HepG2 (cell line): ENCODE data around the gene EMILIN1. TPM values are rescaled to one million over a fixed set of nuclear protein-coding genes. Genes with fewer than 3 reads are reported as not detected.
A peak's percentile ranks its signal among the peaks of the same experiment; 100 is the strongest.

Source experiments
- ATAC-seq: fragments of 200-7000 bp; cut with Tn5 transposase; 3 replicates; pipeline ENCODE4 v1.9.1; 2020; ENCODE audit warnings: mild to moderate bottlenecking, moderate library complexity
- BruUV-seq: library from RNA; stranded (reverse); fragments of 400-500 nt; replicated peaks from 2 replicates; lab custom pipeline; 2021; lab: Mats Ljungman, UMichigan
- CTCF ChIA-PET: fragments of 300-600 bp; formaldehyde crosslinking; extraction: SDS; loops from one replicate; lab custom pipeline; 2021; ENCODE audit warnings: low total read pairs, inconsistent platforms, low intra/inter-chr PET ratio; lab: Yijun Ruan, JAX
- POLR2A ChIA-PET: fragments of 350-600 bp; sonication (Branson Sonifier 250); formaldehyde crosslinking; loops from one replicate; lab custom pipeline; 2020; ENCODE audit warnings: antibody characterized with exemption, inconsistent platforms; lab: Yijun Ruan, JAX
- DNase-seq: peaks from one replicate; pipeline ENCODE4 v3.0.0-alpha.2; 2015; ENCODE audit warnings: low spot score
- FAIRE-seq: peaks from 3 replicates; lab custom pipeline; 2011; peaks lifted over from hg19 to GRCh38; lab: Jason Lieb, UNC
- H2AFZ ChIP-seq: one replicate; pipeline ENCODE4 v1.6.1; 2011; ENCODE audit warnings: low read length, inconsistent platforms
- H3K27ac ChIP-seq: fragments of 300-600 bp; 3 replicates; pipeline ENCODE4 v1.8.0; 2011; ENCODE audit warnings: mixed run types, mild to moderate bottlenecking, mixed read lengths, low read length, inconsistent platforms; ENCODE audit not compliant: insufficient read depth; ENCODE audit errors: extremely low read length
- H3K27me3 ChIP-seq, 2 experiments: fragments of 200-600 bp in 1 of 2; 2 replicates in 1 of 2; 3 replicates in 1 of 2; pipeline versions ENCODE4 v1.6.0 to v1.8.0; 2011; ENCODE audit warnings: low read length in 2 of 2, mild to moderate bottlenecking in 2 of 2, moderate library complexity in 2 of 2, inconsistent platforms in 1 of 2; ENCODE audit not compliant: insufficient read depth in 2 of 2, control insufficient read depth in 1 of 2
- H3K36me3 ChIP-seq, 2 experiments: fragments of 200-600 bp in 1 of 2; replicated peaks in 1 of 2; 2 replicates in 1 of 2; 3 replicates in 1 of 2; pipeline versions ENCODE4 v1.5.1 to v1.8.0; 2011; ENCODE audit warnings: low read length in 2 of 2, inconsistent platforms in 1 of 2; ENCODE audit not compliant: insufficient read depth in 2 of 2, control insufficient read depth in 1 of 2
- H3K4me1 ChIP-seq: 2 replicates; pipeline ENCODE4 v1.5.1; 2012; ENCODE audit warnings: low read length, inconsistent platforms; ENCODE audit not compliant: insufficient read depth
- H3K4me2 ChIP-seq: 2 replicates; pipeline ENCODE4 v1.6.0; 2011; ENCODE audit warnings: low read depth, low read length, inconsistent platforms
- H3K4me3 ChIP-seq, 3 experiments: fragments of 200-600 bp in 1 of 3; sonication (generic), shearing (Covaris generic) in 1 of 3; replicated peaks in 1 of 3; 2 replicates each; pipeline ENCODE4 v1.5.1; 2011 to 2016; ENCODE audit warnings: low read length in 3 of 3, inconsistent platforms in 2 of 3, low read depth in 2 of 3, mild to moderate bottlenecking in 2 of 3, control low read depth in 1 of 3, mixed read lengths in 1 of 3; ENCODE audit not compliant: insufficient read depth in 1 of 3
- H3K79me2 ChIP-seq: one replicate; pipeline ENCODE4 v1.6.1; 2011; ENCODE audit warnings: low read length, inconsistent platforms; ENCODE audit not compliant: insufficient read depth
- H3K9ac ChIP-seq: 2 replicates; pipeline ENCODE4 v1.6.0; 2011; ENCODE audit warnings: mild to moderate bottlenecking, low read depth, low read length, inconsistent platforms; ENCODE audit not compliant: insufficient read depth
- H3K9me3 ChIP-seq: 2 replicates; pipeline ENCODE4 v1.5.1; 2012; ENCODE audit warnings: mild to moderate bottlenecking, low read length
- H4K20me1 ChIP-seq: 2 replicates; pipeline ENCODE4 v1.6.0; 2011; ENCODE audit warnings: inconsistent platforms, mild to moderate bottlenecking, low read length, moderate library complexity; ENCODE audit not compliant: insufficient read depth
- CBFB ChIP-seq: sonication (generic); formaldehyde crosslinking; IDR thresholded peaks from 2 replicates; pipeline ENCODE4 v1.4.0; 2020; ENCODE audit warnings: missing genetic modification reagents
- CHCHD3 ChIP-seq: sonication (generic); formaldehyde crosslinking; IDR thresholded peaks from 2 replicates; pipeline ENCODE4 v1.8.0; 2022; ENCODE audit warnings: mild to moderate bottlenecking, missing genetic modification reagents, moderate library complexity
- DRAP1 ChIP-seq: IDR thresholded peaks from 2 replicates; pipeline ENCODE4 v1.6.1; 2016; ENCODE audit warnings: missing genetic modification reagents, missing compliant biosample characterization
- EEA1 ChIP-seq: sonication (generic); formaldehyde crosslinking; IDR thresholded peaks from 2 replicates; pipeline ENCODE4 v1.5.1; 2020; ENCODE audit warnings: mild to moderate bottlenecking, missing genetic modification reagents, borderline replicate concordance
- KAT8 ChIP-seq: IDR thresholded peaks from 2 replicates; pipeline ENCODE4 v1.6.1; 2016; ENCODE audit warnings: missing genetic modification reagents, missing compliant biosample characterization
- LCORL ChIP-seq, 2 experiments: fragments of 450-650 bp in 1 of 2; sonication (generic) in 1 of 2; formaldehyde crosslinking in 1 of 2; IDR thresholded peaks; 2 replicates each; pipeline versions ENCODE4 v1.5.0 to v1.6.1; 2017 to 2020; ENCODE audit warnings: antibody characterized with exemption in 1 of 2, missing genetic modification reagents in 1 of 2
- ZBTB3 ChIP-seq: sonication (generic); formaldehyde crosslinking; IDR thresholded peaks from 2 replicates; pipeline ENCODE4 v1.4.0; 2020; ENCODE audit warnings: low read depth, mild to moderate bottlenecking, moderate library complexity, missing genetic modification reagents, borderline replicate concordance
- ZBTB33 ChIP-seq: sonication (generic); formaldehyde crosslinking; IDR thresholded peaks from 2 replicates; pipeline ENCODE4 v1.4.0; 2020; ENCODE audit warnings: missing genetic modification reagents
- ZBTB39 ChIP-seq: sonication (generic); formaldehyde crosslinking; IDR thresholded peaks from 2 replicates; pipeline ENCODE4 v1.5.0; 2020; ENCODE audit warnings: missing genetic modification reagents
- ZKSCAN5 ChIP-seq: sonication (generic); formaldehyde crosslinking; IDR thresholded peaks from 2 replicates; pipeline ENCODE4 v1.5.1; 2020; ENCODE audit warnings: mild to moderate bottlenecking, missing genetic modification reagents
- ZNF253 ChIP-seq: sonication (generic); formaldehyde crosslinking; IDR thresholded peaks from 2 replicates; pipeline ENCODE4 v1.8.0; 2022; ENCODE audit warnings: mild to moderate bottlenecking, missing genetic modification reagents, borderline replicate concordance
- ZNF567 ChIP-seq: sonication (generic); formaldehyde crosslinking; IDR thresholded peaks from 2 replicates; pipeline ENCODE4 v1.8.1; 2023; ENCODE audit warnings: mild to moderate bottlenecking, missing genetic modification reagents, borderline replicate concordance
- ZSCAN22 ChIP-seq: sonication (generic); formaldehyde crosslinking; IDR thresholded peaks from 2 replicates; pipeline ENCODE4 v1.4.0; 2020; ENCODE audit warnings: mild to moderate bottlenecking, missing genetic modification reagents
- WGBS: methylation state at CpG from one replicate; pipeline ENCODE4 v1.1.6; 2017; ENCODE audit warnings: low lambda C conversion rate; 5-methylcytosine and 5-hydroxymethylcytosine counted together
- in situ Hi-C: cut with HindIII; loops from 2 replicates; pipeline ENCODE4 v1.10.0; 2017; ENCODE audit warnings: low pct_unique_long_range_greater_than_20kb; ENCODE audit not compliant: extremely low pct_ligation_motif_present
- intact Hi-C: fragments of 100-400 bp; cut with micrococcal nuclease; formaldehyde crosslinking; loops from one replicate; pipeline ENCODE4 v1.10.0; 2022; ENCODE audit not compliant: unreplicated experiment
- polyA plus RNA-seq, 8 experiments: library from polyadenylated mRNA; depleted of rRNA in 3 of 8; stranded (reverse) in 7 of 8; unstranded in 1 of 8; fragments of >200 nt; fragmentation: Illumina TruSeq in 4 of 8; extraction: Trizol in 4 of 8; gene quantifications; 2 replicates each; pipeline versions ENCODE4 v1.2.1 to v1.2.3, GENCODE V29; 2011 to 2016; ENCODE audit warnings: low read depth in 4 of 8, missing spikeins in 1 of 8, mixed read lengths in 1 of 8; ENCODE audit not compliant: insufficient read depth in 1 of 8
- total RNA-seq, 5 experiments: library from RNA; depleted of rRNA; stranded (reverse); fragments of >200 nt; fragmentation: Illumina TruSeq; extraction: Trizol; gene quantifications; 2 replicates each; pipeline ENCODE4 v1.2.3, GENCODE V29; 2016; ENCODE audit warnings: low read depth in 1 of 5
- TF ChIP-seq, protein P1 (sequence below): sonication (generic); formaldehyde crosslinking; IDR thresholded peaks from 2 replicates; pipeline ENCODE4 v1.5.0; 2020; ENCODE audit warnings: missing genetic modification reagents
- TF ChIP-seq, protein P2 (sequence below): sonication (generic); formaldehyde crosslinking; IDR thresholded peaks from 2 replicates; pipeline ENCODE4 v1.4.0; 2020; ENCODE audit warnings: missing genetic modification reagents

Gene EMILIN1
- total and polyA plus RNA-seq, 2 of the 13 experiments (the other 11 are each of a cell fraction or from before 2014, with no cell fraction given), result 8.1 to 9.7 TPM

- no peak for DNase-seq
- no peak for ATAC-seq
- H3K9me3 ChIP-seq, result no peaks in the 10 kb centered on the region
- H3K79me2 ChIP-seq, result no peaks in the 10 kb centered on the region
- H3K27me3 ChIP-seq, result peaks cover 0 to 2% of the 10 kb centered on the region in 2 experiments; a peak in 1 of 5 replicates
- peak overlapping the region; percentile 72 for H3K4me2 ChIP-seq
- no peak overlapping the region for H2AFZ ChIP-seq
- peak overlapping the region; percentile 52; the same call in 1 of the 2 replicates for H3K9ac ChIP-seq
- ChIA-PET POLR2A (interaction anchor here (4.8 to 9.2 kb wide), 4 partner anchors 8 to 28 kb away, joined by 28 to 106 read pairs (median 60); partner anchors contain the start of genes AGBL5 and OST4), CTCF (no interaction called here)
- 38% methylated on average over 7 of the region's 7 CpGs for WGBS
- FAIRE-seq, result no peak
- in situ Hi-C loops, result no loop called here
- no TSS peak for BruUV-seq
- H4K20me1 ChIP-seq, result no peaks in the 10 kb centered on the region
- H3K4me3 ChIP-seq, result peak overlapping the region in 1 of 3 experiments; percentile 65; a peak in 2 of 6 replicates
- H3K4me1 ChIP-seq, result peaks cover 85% of the 10 kb centered on the region
- no peaks in the 10 kb centered on the region for H3K36me3 ChIP-seq
- H3K27ac ChIP-seq, result peak overlapping the region; percentile 32
- intact Hi-C loops, result loop anchor here (10.0 kb wide), 1 partner anchor 45 kb away; the partner anchor contains the start of gene TMEM214
- TF ChIP-seq ZKSCAN5 (CRISPR knock-in tag), result no peak
- no peak for TF ChIP-seq ZSCAN22 (CRISPR knock-in tag)
- TF ChIP-seq KAT8 (CRISPR knock-in tag), result no peak
- no peak for TF ChIP-seq CHCHD3 (CRISPR knock-in tag)
- TF ChIP-seq, protein P1, sequence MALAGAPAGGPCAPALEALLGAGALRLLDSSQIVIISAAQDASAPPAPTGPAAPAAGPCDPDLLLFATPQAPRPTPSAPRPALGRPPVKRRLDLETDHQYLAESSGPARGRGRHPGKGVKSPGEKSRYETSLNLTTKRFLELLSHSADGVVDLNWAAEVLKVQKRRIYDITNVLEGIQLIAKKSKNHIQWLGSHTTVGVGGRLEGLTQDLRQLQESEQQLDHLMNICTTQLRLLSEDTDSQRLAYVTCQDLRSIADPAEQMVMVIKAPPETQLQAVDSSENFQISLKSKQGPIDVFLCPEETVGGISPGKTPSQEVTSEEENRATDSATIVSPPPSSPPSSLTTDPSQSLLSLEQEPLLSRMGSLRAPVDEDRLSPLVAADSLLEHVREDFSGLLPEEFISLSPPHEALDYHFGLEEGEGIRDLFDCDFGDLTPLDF (CRISPR knock-in tag), result no peak
- TF ChIP-seq ZBTB39 (CRISPR knock-in tag), result 0 out of 2 replicates have a peak, but pooled peaks have one; percentile 15
- TF ChIP-seq EEA1, result no peak
- TF ChIP-seq ZBTB3 (CRISPR knock-in tag), result no peak
- TF ChIP-seq DRAP1 (CRISPR knock-in tag), result no peak
- TF ChIP-seq, protein P2, sequence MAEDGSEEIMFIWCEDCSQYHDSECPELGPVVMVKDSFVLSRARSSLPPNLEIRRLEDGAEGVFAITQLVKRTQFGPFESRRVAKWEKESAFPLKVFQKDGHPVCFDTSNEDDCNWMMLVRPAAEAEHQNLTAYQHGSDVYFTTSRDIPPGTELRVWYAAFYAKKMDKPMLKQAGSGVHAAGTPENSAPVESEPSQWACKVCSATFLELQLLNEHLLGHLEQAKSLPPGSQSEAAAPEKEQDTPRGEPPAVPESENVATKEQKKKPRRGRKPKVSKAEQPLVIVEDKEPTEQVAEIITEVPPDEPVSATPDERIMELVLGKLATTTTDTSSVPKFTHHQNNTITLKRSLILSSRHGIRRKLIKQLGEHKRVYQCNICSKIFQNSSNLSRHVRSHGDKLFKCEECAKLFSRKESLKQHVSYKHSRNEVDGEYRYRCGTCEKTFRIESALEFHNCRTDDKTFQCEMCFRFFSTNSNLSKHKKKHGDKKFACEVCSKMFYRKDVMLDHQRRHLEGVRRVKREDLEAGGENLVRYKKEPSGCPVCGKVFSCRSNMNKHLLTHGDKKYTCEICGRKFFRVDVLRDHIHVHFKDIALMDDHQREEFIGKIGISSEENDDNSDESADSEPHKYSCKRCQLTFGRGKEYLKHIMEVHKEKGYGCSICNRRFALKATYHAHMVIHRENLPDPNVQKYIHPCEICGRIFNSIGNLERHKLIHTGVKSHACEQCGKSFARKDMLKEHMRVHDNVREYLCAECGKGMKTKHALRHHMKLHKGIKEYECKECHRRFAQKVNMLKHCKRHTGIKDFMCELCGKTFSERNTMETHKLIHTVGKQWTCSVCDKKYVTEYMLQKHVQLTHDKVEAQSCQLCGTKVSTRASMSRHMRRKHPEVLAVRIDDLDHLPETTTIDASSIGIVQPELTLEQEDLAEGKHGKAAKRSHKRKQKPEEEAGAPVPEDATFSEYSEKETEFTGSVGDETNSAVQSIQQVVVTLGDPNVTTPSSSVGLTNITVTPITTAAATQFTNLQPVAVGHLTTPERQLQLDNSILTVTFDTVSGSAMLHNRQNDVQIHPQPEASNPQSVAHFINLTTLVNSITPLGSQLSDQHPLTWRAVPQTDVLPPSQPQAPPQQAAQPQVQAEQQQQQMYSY (CRISPR knock-in tag), result no peak
- no peak for TF ChIP-seq LCORL (IDR thresholded peaks at IDR 0.05)
- 0 out of 2 replicates have a peak, but pooled peaks have one; percentile 25 for TF ChIP-seq LCORL (CRISPR knock-in tag; IDR thresholded peaks at IDR 0.05)
- TF ChIP-seq ZBTB33 (CRISPR knock-in tag), result no peak
- TF ChIP-seq CBFB (CRISPR knock-in tag), result no peak
- TF ChIP-seq ZNF567, result 0 out of 2 replicates have a peak, but pooled peaks have one; percentile 27
- no peak for TF ChIP-seq ZNF253 (CRISPR knock-in tag)
Observed at GRCh38 chr2:27080140-27080469, 1.7 kb downstream of the EMILIN1 start.
